ENCODE measurements around the gene FOXF2. TPM values are rescaled to one million over a fixed set of nuclear protein-coding genes. Genes with fewer than 3 reads are reported as not detected.

FOXF2 gene
- total and polyA plus RNA-seq, 2 of the 4 experiments (the other 2 are of a cell fraction): 2.5 to 16.3 TPM

- Histone ChIP-seq H3K4ac (ENCODE audit: low read depth, low read length) (no peak overlapping the region), H3K56ac (ENCODE audit: extremely low read depth, insufficient read depth, low read length) (no peak overlapping the region), H2AFZ (replicated peaks; ENCODE audit: low read length, poor library complexity) (no peak overlapping the region), H3K4me3 (ENCODE audit: insufficient read depth, low read depth, low read length) (no peak overlapping the region), H3K14ac (replicated peaks; ENCODE audit: low read depth, low read length) (no peak overlapping the region), H2BK15ac (ENCODE audit: low read depth, low read length) (no peak overlapping the region), H3K27ac (ENCODE audit: insufficient read depth, low read length) (no peak overlapping the region), H3K79me1 (ENCODE audit: low read depth in 1 of 2, low read length in 2 of 2) (no peaks in the 10 kb centered on the region), H3K9me3 (ENCODE audit: control insufficient read depth, insufficient read depth, low read length) (no peaks in the 10 kb centered on the region), H4K8ac (ENCODE audit: low read depth in 2 of 2, low read length in 2 of 2) (no peak overlapping the region), H3K9ac (ENCODE audit: low read depth, low read length) (no peak overlapping the region), H4K5ac (ENCODE audit: low read depth, low read length) (no peak overlapping the region), H3K4me1 (ENCODE audit: control insufficient read depth, insufficient read depth, low read length) (peaks cover 4% of the 10 kb centered on the region; the same call in 1 of the 2 replicates), H4K91ac (ENCODE audit: insufficient read depth, low read depth, low read length) (no peak overlapping the region), H3K4me2 (ENCODE audit: low read depth, low read length) (no peak overlapping the region), H3K27me3 (ENCODE audit: control insufficient read depth, insufficient read depth, low read length) (peaks cover 3% of the 10 kb centered on the region), H2BK5ac (ENCODE audit: low read depth, low read length, poor library complexity, severe bottlenecking) (no peak overlapping the region), H2BK120ac (ENCODE audit: low read depth, low read length) (no peak overlapping the region), H3K23ac (ENCODE audit: low read depth, low read length) (no peak overlapping the region), H2BK20ac (ENCODE audit: low read depth, low read length) (no peak overlapping the region), H4K20me1 (ENCODE audit: insufficient read depth, low read length) (no peaks in the 10 kb centered on the region), H2AK5ac (ENCODE audit: low read depth, low read length) (no peak overlapping the region), H3K36me3 (ENCODE audit: control insufficient read depth, insufficient read depth, low read length) (no peaks in the 10 kb centered on the region), H3K9me1 (ENCODE audit: insufficient read depth, low read length) (no peaks in the 10 kb centered on the region), H3K18ac (ENCODE audit: low read depth, low read length) (no peak overlapping the region), H2AK9ac (replicated peaks; ENCODE audit: low read depth, low read length, poor library complexity) (no peak overlapping the region)
- DNase-seq (no peak), ATAC-seq (ENCODE audit: low read depth) (no peak)
- CTCF ChIA-PET: interaction anchor here (0.5 kb wide), 1 partner anchor 31 kb away, joined by 4 read pairs; no protein-coding TSS in a partner anchor
- TF ChIP-seq CHD1 (IDR thresholded peaks at IDR 0.05; ENCODE audit: low read depth, low read length): no peak
- TF ChIP-seq BHLHE40 (IDR thresholded peaks at IDR 0.05; ENCODE audit: low read depth, low read length): no peak
- in situ Hi-C loops (cut with MboI; ENCODE audit: low sequenced_read_pairs) (no loop called here), intact Hi-C loops (cut with micrococcal nuclease) (no loop called here), dilution Hi-C loops (cut with HindIII; ENCODE audit: low sequenced_read_pairs, unreplicated experiment) (no loop called here)
- POLR2A ChIA-PET (ENCODE audit: unreplicated experiment): no interaction called here
- WGBS, 2 experiments (ENCODE audit: extremely low coverage in 2 of 2, insufficient read length in 1 of 2): 84% methylated on average over 10 of the region's 21 CpGs; no CpG with 5 or more reads in 1 of the 2 experiments
- no TSS peak for BruUV-seq (replicated peaks)
These were observed 26.9 kb downstream of the FOXF2 start for GRCh38 chr6:1416191-1416760.

Data from IMR-90 (cell line).